HG03039 (cell line): Measurements from ENCODE around the gene CARMIL1.

Source experiments
- ATAC-seq: cut with Tn5 transposase; IDR thresholded peaks from one replicate; pipeline ENCODE4 v1.9.1; 2021; ENCODE audit warnings: mild to moderate bottlenecking, moderate library complexity; ENCODE audit not compliant: unreplicated experiment

CARMIL1 gene

GRCh38 chr6:25497383-25498040 is 218.3 kb downstream of the CARMIL1 start:
- ATAC-seq: no peak

GRCh38 chr6:25498505-25498904 is 219.3 kb downstream of the CARMIL1 start:
- no peak for ATAC-seq

GRCh38 chr6:25499615-25500235 is 220.6 kb downstream of the CARMIL1 start:
- ATAC-seq: no peak

GRCh38 chr6:25503686-25504085 is 224.5 kb downstream of the CARMIL1 start:
- ATAC-seq: no peak

- ATAC-seq: no peak
Observed at GRCh38 chr6:25504661-25505060, 225.5 kb downstream of the CARMIL1 start.

GRCh38 chr6:25506020-25506419 is 226.8 kb downstream of the CARMIL1 start:
- ATAC-seq: no peak

- ATAC-seq: no peak
Observed at GRCh38 chr6:25508051-25508450, 228.9 kb downstream of the CARMIL1 start.

- no peak for ATAC-seq
Observed at GRCh38 chr6:25511376-25511775, 232.2 kb downstream of the CARMIL1 start.

GRCh38 chr6:25512560-25512959 is 233.4 kb downstream of the CARMIL1 start:
- ATAC-seq: no peak

GRCh38 chr6:25519856-25520255 is 240.7 kb downstream of the CARMIL1 start:
- ATAC-seq: no peak

- ATAC-seq: no peak
Observed at GRCh38 chr6:25524542-25524941, 245.4 kb downstream of the CARMIL1 start.

- ATAC-seq: no peak
Observed at GRCh38 chr6:25525078-25525477, 245.9 kb downstream of the CARMIL1 start.

GRCh38 chr6:25534942-25535631 is 255.9 kb downstream of the CARMIL1 start:
- ATAC-seq: no peak

- ATAC-seq: no peak
Observed at GRCh38 chr6:25535632-25536225, 256.6 kb downstream of the CARMIL1 start.

- ATAC-seq: no peak
Observed at GRCh38 chr6:25536781-25537180, 257.6 kb downstream of the CARMIL1 start.

- no peak for ATAC-seq
Observed at GRCh38 chr6:25537349-25538018, 258.3 kb downstream of the CARMIL1 start.

GRCh38 chr6:25541228-25541627 is 262.1 kb downstream of the CARMIL1 start:
- ATAC-seq: no peak

GRCh38 chr6:25542984-25543910 is 264.1 kb downstream of the CARMIL1 start:
- ATAC-seq: no peak

- ATAC-seq: no peak
Observed at GRCh38 chr6:25544833-25545232, 265.7 kb downstream of the CARMIL1 start.

- no peak for ATAC-seq
Observed at GRCh38 chr6:25547797-25548196, 268.6 kb downstream of the CARMIL1 start.
